NCI-H774 (cell line): ENCODE results near the gene DLGAP1.

Experiments
- DNase-seq: peaks from one replicate; lab custom pipeline; 2025; lab: John Stamatoyannopoulos, UW

Gene DLGAP1

GRCh38 chr18:4157352-4157751 is 297.8 kb downstream of the DLGAP1 start:
- no peak for DNase-seq

DNA sequence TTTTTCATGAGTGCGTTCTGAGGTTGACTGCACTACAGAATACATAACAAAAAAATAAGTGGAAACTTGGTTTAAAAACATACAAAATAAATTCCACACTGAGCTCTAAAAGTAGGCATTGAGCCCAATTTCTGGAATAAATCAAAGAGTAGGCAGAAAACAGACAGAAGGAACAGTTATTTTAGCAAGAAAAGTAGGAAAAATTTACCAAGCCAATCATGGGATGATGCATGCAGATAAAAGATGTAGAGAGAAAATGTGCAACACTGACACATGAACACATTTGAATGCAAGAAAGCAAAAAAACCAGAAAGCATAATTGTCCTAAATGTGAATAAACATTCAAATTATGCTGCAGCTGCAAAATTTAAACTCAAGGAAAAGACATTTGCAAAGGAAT is 308.3 kb downstream of the DLGAP1 start:
- no peak for DNase-seq

DNA sequence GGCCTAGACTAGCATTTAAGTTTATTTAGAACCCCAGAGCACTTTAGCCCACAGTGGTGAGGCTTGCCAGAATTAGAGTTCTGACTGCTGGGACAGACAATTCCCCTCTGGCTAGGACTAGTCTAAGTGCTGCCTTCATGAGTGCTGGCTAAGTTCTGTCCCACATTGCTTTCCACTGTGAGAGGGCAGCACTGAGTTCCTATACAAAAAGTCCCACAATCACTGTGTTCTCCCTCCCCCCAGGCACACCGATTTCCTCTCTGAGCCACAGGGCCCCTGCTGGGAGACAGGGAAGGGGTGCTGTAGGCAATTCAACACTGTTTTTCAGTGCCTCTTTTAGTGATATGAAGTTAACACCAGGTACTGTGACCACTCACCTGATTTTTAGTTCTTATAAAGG is 310.9 kb downstream of the DLGAP1 start:
- no peak for DNase-seq

DNA sequence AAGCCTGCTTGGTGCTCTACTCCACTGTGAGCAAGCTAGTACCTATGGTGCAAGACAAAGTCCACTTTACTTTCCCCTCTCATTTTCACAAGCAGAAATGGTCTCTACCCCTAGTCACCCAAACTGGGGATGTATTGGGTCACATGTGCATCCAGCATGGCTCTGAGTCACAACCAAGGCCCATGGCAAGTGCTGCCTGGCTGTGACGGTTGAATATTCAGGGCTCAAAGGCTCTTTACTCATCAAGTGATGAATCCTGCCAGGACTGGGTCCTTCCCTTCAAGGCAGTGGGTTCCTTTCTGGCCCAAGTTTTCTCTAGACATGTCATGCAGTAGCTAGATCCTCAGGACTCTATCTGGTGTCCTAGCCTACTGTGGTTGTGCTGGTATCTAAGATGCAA is 311.5 kb downstream of the DLGAP1 start:
- no peak for DNase-seq

DNA sequence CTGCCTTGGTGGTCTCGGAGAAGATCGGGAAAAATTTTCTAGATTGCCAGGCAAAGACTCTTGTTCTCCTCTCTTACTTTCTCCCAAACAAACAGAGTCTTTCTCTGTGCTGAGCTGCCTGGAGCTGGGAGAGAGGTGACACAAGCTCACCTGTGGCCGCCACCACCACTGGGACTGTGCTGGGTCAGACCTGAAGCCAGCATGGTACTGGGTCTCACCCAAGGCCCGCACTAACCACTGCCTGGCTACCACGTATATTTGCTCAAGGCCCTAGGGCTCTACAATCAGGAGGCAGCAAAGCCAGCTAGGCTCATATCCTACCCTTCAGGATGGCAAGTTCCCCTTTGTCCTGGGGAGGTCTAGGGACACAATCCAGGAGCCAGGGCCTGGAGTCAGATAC is 312.2 kb downstream of the DLGAP1 start:
- DNase-seq, result no peak

GRCh38 chr18:4134700-4135099 is 320.4 kb downstream of the DLGAP1 start:
- DNase-seq, result no peak

GRCh38 chr18:4130734-4131719 is 324.1 kb downstream of the DLGAP1 start:
- no peak for DNase-seq

GRCh38 chr18:4126939-4127338 is 328.2 kb downstream of the DLGAP1 start:
- no peak for DNase-seq

GRCh38 chr18:4125627-4126230 is 329.4 kb downstream of the DLGAP1 start:
- no peak for DNase-seq

- no peak for DNase-seq
Observed at GRCh38 chr18:4125224-4125623, 329.9 kb downstream of the DLGAP1 start.

- DNase-seq, result no peak
Observed at GRCh38 chr18:4119813-4120212, 335.3 kb downstream of the DLGAP1 start.

DNA sequence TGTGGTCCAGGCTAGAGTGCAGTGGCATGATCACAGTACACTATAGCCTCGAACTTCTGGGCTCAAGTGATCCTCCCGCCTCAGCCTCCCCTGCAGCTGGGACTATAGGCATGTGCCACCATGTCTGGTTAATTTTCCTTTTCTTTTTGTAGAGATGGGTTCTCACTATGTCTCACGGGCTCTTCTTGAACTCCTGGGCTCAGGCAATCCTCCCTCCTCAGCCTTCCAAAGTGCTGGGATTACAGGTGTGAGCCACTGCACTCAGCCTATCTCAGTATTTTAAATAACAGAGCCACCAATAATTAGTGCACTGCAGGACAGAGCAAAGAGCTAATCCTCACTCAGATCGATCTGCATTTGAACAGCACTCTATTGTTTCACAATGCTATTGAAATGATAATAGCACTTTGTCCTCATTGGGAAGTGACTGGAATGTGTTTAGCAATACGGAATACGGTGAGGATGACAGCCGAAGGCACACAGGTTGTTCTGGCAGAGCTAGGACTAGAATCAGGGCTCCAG is 335.9 kb downstream of the DLGAP1 start:
- DNase-seq, result no peak

DNA sequence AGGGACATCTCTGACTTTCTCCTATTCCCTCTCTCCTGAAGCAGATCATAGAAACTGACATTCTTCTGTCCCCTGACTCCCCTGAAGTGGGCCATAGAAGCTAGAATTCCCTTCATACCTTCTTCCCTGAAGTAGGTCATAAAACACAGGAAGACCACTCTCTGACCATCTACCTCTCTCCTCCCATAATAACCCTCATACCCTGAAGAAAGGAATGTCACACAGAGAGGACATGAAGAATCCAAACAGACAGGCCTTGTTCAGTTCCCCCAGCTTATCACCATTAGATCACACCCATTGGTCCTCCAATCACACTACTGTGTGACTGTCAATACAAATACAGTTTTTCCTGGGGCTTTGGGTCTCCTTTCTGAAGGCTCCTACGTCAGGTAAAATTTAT is 347.1 kb downstream of the DLGAP1 start:
- DNase-seq, result no peak

DNA sequence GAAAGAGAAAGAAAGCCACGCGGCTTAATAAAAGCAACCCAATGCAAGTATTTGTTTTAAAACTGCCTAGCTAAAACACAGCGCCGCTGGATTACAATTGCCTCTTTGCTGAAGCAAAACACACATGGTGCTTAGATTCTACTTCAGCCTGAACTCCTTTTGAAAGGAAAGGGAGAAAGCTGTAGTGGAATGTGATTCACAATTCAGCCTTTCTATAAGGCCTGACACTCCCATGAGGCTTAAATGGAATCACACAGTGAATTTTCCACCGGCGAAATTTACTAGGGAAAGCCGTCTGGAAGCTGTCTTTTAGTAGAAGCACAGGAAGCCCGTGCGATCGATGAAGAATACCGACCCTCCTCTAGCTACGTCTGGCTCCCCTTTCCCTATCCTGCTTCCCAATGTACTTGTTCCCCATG is 348.0 kb downstream of the DLGAP1 start:
- DNase-seq, result no peak

GRCh38 chr18:4106407-4107033 is 348.6 kb downstream of the DLGAP1 start:
- peak; percentile 38 for DNase-seq

- no peak for DNase-seq
Observed at GRCh38 chr18:4102901-4103300, 352.2 kb downstream of the DLGAP1 start.

DNA sequence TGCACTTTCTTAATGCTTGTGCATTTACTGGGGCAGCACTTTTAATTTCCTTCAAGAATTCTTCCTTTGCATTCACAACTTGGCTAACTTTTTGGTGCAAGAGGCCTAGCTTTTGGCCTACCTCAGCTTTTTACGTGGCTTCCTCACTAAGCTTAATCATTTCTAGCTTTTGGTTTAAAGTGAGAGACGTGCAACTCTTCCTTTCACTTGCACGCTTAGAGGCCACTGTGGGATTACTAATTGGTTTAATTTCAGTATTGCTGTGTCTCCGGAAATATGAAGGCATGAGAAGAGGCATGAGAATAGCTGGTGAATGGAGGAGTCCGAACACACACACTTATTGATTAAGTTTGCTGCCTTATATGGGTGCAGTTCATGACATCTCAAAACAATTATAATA is 354.1 kb downstream of the DLGAP1 start:
- no peak for DNase-seq

GRCh38 chr18:4096486-4096885 is 358.6 kb downstream of the DLGAP1 start:
- DNase-seq, result no peak

DNA sequence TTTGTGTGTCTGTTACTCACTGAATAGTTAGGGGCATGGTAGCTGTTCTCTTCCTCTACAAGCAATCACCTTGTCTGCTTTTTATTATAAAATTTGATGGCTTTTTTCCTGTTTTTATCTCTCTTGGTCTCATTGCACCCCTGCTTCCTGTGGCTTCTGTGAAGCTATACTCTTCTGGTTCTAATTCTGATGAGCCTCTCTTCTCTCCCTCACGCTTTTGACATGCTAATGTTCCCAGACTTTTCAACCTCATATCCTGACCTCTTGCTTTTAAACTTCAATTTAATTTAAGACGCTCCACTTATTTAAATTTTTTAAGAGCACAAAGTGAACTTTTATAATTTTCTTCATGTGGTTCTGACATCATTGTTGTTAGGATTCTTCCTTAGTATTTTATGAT is 361.4 kb downstream of the DLGAP1 start:
- no peak for DNase-seq

DNA sequence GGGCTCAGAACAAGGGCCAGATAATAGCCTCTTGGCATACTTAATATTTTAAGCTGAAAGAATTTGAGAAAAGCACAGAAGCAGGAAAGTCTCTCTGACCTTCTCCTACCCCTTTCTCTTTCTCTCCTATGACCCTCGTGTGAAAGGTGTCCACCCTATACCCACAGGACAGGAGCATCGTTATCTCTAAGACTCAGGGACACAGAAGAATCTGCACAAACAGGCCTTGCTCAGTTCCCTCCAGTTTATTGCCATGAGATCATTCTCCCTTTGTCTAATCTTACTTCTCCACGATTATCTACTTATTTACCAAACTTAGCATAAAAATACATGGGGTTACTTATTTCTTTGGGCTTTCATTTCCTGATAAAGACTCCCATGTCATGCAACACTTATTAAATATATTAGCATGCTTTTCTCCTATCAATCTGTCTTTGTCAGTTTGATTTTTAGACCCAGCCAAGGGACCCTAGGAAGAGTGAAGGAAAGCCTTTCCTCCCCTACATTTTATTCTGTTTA is 370.7 kb downstream of the DLGAP1 start:
- DNase-seq, result no peak

DNA sequence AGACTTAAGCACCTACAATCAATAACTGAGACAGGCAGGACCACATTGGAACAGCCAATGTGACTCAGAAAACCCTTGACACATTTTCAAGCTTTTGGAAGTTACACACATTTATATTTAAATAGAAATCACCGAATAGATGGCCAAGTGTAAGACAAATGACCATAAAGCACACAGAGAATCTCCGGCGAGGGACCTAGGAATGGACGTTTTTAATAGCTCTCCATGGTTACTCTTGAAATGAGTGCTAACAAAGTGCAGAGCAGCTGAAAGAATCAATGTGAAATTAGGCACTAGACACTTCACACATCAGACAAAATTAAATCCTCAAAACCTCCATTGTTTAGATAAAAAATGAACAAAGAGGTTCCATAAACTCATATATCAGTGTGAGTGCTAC is 376.9 kb downstream of the DLGAP1 start:
- DNase-seq, result no peak

- DNase-seq, result no peak
Observed at GRCh38 chr18:4077721-4078120, 377.4 kb downstream of the DLGAP1 start.

DNA sequence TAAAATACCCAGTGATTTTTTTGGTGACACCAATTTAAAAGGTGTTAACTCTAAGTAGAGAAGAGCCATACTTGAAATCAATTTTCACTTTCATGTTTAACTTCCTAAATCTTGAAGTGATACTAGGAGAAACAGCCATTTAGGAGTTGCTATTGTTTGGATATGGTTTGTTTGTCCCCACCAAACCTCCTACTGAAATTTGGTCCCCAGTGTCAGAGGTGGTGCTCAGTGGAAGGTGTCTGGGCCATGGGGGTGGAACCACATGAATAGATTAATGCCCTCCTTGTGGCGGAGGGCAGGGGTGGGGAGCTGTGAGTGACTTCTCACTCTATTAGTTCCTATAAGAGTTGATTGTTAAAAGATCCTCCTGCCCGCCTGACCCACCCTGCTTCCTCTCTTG is 377.9 kb downstream of the DLGAP1 start:
- no peak for DNase-seq
